Measurements from ENCODE around the gene OSBPL3.

DNA sequence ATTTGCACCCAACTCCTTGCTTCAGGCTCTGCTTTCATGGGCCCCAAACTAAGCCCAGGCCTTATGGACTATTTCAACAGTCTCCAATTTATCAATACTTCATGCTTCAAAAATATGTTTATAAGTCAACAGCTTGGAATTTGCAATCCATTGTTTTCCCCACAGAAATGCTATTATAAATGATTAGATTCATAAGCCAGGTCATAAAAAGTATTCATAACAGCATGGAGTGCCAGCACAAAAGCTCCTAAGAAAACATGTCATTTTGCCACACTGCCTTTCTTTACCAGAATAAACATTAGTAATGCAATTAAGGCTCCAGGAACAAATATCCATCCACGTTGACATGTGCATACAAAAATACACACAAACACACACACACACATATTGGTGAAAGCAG lies 30.1 kb downstream of the OSBPL3 start:
- TF ChIP-seq EZH2 (IDR thresholded peaks at IDR 0.05) (no peak), CTCF (IDR thresholded peaks at IDR 0.05) (no peak)

Data from neural progenitor cell (in vitro differentiated cells).